Measurements from ENCODE around the gene ANXA6. TPM values are rescaled to one million over a fixed set of nuclear protein-coding genes. Genes with fewer than 3 reads are reported as not detected.

ANXA6 gene
- total RNA-seq, 4 donors from 2014 or later: 359 to 435 (median 375) TPM

- 88 to 91% methylated on average over 4 to 9 of the region's 11 CpGs for WGBS, 2 donors (ENCODE audit: low coverage in 1 of 2)
- no peak for TF ChIP-seq CTCF (IDR thresholded peaks at IDR 0.05)
- TF ChIP-seq POLR2AphosphoS5 (IDR thresholded peaks at IDR 0.05): no peak
- no peak for TF ChIP-seq POLR2A (IDR thresholded peaks at IDR 0.05)
- TF ChIP-seq EP300 (IDR thresholded peaks at IDR 0.05): no peak
- H3K9me3 ChIP-seq: no peaks in the 10 kb centered on the region
- H3K4me1 ChIP-seq: peaks cover 9 to 51% (median 13%) of the 10 kb centered on the region in 3 donors
- H3K27me3 ChIP-seq: no peaks in the 10 kb centered on the region
- peak overlapping the region in 1 of 4 donors; percentile 9 for H3K27ac ChIP-seq
- ATAC-seq: no peak
- H3K4me3 ChIP-seq: no peak overlapping the region
- peaks cover 0 to 81% of the 10 kb centered on the region in 2 donors for H3K36me3 ChIP-seq
Measured at GRCh38 chr5:151110122-151110681, 47.4 kb downstream of the ANXA6 start.

GRCh38 chr5:151108566-151108965 is 49.0 kb downstream of the ANXA6 start:
- peaks cover 0 to 89% of the 10 kb centered on the region in 2 donors for H3K36me3 ChIP-seq
- no peak overlapping the region for H3K4me3 ChIP-seq
- WGBS, 2 donors (ENCODE audit: low coverage in 1 of 2): 53 to 75% methylated on average over 3 to 4 of the region's 8 CpGs
- H3K27ac ChIP-seq: peak overlapping the region; percentile 66 to 85 (median 78)
- peaks cover 15 to 60% (median 20%) of the 10 kb centered on the region in 3 donors for H3K4me1 ChIP-seq
- no peaks in the 10 kb centered on the region for H3K9me3 ChIP-seq
- no peak for ATAC-seq
- TF ChIP-seq CTCF (IDR thresholded peaks at IDR 0.05): no peak
- no peak for TF ChIP-seq EP300 (IDR thresholded peaks at IDR 0.05)
- no peak for TF ChIP-seq POLR2AphosphoS5 (IDR thresholded peaks at IDR 0.05)
- no peak for TF ChIP-seq POLR2A (IDR thresholded peaks at IDR 0.05)
- H3K27me3 ChIP-seq: no peaks in the 10 kb centered on the region

DNA sequence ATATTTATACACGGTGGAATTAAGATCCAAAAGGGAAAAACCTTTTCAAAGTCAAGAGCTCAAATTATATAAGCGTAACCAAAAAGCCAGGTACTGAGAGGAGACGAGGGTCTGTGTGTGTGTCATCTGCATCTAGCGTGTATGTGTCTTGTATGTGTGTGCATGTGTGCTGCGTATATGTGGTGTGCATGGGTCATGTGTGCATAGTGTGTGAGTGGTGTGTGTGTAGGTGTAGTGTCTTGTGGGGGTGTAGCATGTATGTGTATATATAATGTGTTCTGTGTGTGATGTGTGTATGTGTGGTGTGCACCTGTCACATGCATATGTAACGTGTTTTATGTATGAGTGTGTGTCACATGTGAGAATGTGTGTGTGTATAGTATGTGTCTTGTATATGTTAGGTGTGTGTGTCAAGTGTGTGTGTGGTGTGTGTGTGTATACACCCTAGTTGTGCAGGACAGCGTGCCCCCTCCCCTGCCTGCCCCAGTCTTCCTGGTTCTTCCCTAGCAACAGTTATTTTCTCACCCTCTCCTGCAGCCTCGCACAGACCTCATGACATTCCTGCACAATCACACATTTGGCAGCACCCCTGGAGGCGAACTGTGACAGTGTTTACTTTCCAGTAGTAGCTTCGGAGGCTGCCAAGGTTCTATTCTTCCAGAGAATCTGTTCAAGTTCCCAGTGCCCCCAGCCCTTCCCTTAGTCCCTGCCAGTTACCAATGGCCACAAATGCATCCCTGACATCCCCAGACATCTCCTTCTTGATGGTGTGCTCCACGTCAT is 49.6 kb downstream of the ANXA6 start:
- H3K27me3 ChIP-seq: no peaks in the 10 kb centered on the region
- H3K27ac ChIP-seq: peak overlapping the region; percentile 66 to 85 (median 78)
- peak; percentile 58 for ATAC-seq
- H3K4me3 ChIP-seq: no peak overlapping the region
- TF ChIP-seq CTCF (IDR thresholded peaks at IDR 0.05) (peak in 2 of 4 experiments; percentile 14 to 29), POLR2A (IDR thresholded peaks at IDR 0.05) (no peak), POLR2AphosphoS5 (IDR thresholded peaks at IDR 0.05) (peak; percentile 94), EP300 (IDR thresholded peaks at IDR 0.05) (no peak)
- peaks cover 0 to 89% of the 10 kb centered on the region in 2 donors for H3K36me3 ChIP-seq
- WGBS, 2 donors (ENCODE audit: low coverage in 1 of 2): 59 to 68% methylated on average over 7 to 8 of the region's 11 CpGs
- peaks cover 15 to 61% (median 20%) of the 10 kb centered on the region in 3 donors for H3K4me1 ChIP-seq
- no peaks in the 10 kb centered on the region for H3K9me3 ChIP-seq

- TF ChIP-seq CTCF (IDR thresholded peaks at IDR 0.05) (no peak), POLR2A (IDR thresholded peaks at IDR 0.05) (no peak), EP300 (IDR thresholded peaks at IDR 0.05) (no peak), POLR2AphosphoS5 (IDR thresholded peaks at IDR 0.05) (no peak)
- WGBS, 2 donors (ENCODE audit: low coverage in 1 of 2): 82 to 91% methylated on average over 7 of the region's 7 CpGs
- Histone ChIP-seq H3K36me3 (peaks cover 0 to 89% of the 10 kb centered on the region in 2 donors), H3K27ac (peak overlapping the region in 3 of 4 donors; percentile 80 to 89 (median 85)), H3K27me3 (no peaks in the 10 kb centered on the region), H3K4me1 (peaks cover 15 to 61% (median 20%) of the 10 kb centered on the region in 3 donors), H3K4me3 (no peak overlapping the region), H3K9me3 (no peaks in the 10 kb centered on the region)
- no peak for ATAC-seq
Measured at GRCh38 chr5:151107084-151107483, 50.5 kb downstream of the ANXA6 start.

Measured in gastroesophageal sphincter (tissue), 4 donors.